ENCODE results near the gene OLIG1.

The OLIG1 gene

GRCh38 chr21:33061233-33061632, 8.7 kb upstream of the OLIG1 start:
- no peak overlapping the region for H3K27ac ChIP-seq
- TF ChIP-seq ZFX (IDR thresholded peaks at IDR 0.05; ENCODE audit: borderline replicate concordance) (no peak), CTCF (IDR thresholded peaks at IDR 0.05) (no peak)

- TF ChIP-seq CTCF (IDR thresholded peaks at IDR 0.05) (no peak), ZFX (IDR thresholded peaks at IDR 0.05; ENCODE audit: borderline replicate concordance) (no peak)
- H3K27ac ChIP-seq = no peak overlapping the region
Measured at GRCh38 chr21:33063375-33063883, 6.5 kb upstream of the OLIG1 start.

GRCh38 chr21:33063907-33064622, 5.9 kb upstream of the OLIG1 start:
- H3K27ac ChIP-seq = no peak overlapping the region

GRCh38 chr21:33064623-33065390, 5.1 kb upstream of the OLIG1 start:
- no peak overlapping the region for H3K27ac ChIP-seq
- no peak for TF ChIP-seq CTCF (IDR thresholded peaks at IDR 0.05)
- TF ChIP-seq ZFX (IDR thresholded peaks at IDR 0.05; ENCODE audit: borderline replicate concordance) = no peak

More at GRCh38 chr21:33063907-33064622, 5.9 kb upstream of the OLIG1 start:
- TF ChIP-seq ZFX (IDR thresholded peaks at IDR 0.05; ENCODE audit: borderline replicate concordance) = no peak
- no peak for TF ChIP-seq CTCF (IDR thresholded peaks at IDR 0.05)

- H3K27ac ChIP-seq = no peak overlapping the region
- no peak for TF ChIP-seq CTCF (IDR thresholded peaks at IDR 0.05)
- TF ChIP-seq ZFX (IDR thresholded peaks at IDR 0.05; ENCODE audit: borderline replicate concordance) = no peak
Measured at GRCh38 chr21:33067043-33067442, 2.9 kb upstream of the OLIG1 start.

- no peak for TF ChIP-seq ZFX (IDR thresholded peaks at IDR 0.05; ENCODE audit: borderline replicate concordance)
- no peak for TF ChIP-seq CTCF (IDR thresholded peaks at IDR 0.05)
- no peak overlapping the region for H3K27ac ChIP-seq
Measured at GRCh38 chr21:33067457-33067856, 2.5 kb upstream of the OLIG1 start.

GRCh38 chr21:33069243-33069642, 698 bp upstream of the OLIG1 start:
- H3K27ac ChIP-seq = no peak overlapping the region
- TF ChIP-seq CTCF (IDR thresholded peaks at IDR 0.05) = no peak
- TF ChIP-seq ZFX (IDR thresholded peaks at IDR 0.05; ENCODE audit: borderline replicate concordance) = no peak

Data from 22Rv1 (cell line).